Midbrain (tissue), 1 donor: ENCODE measurements around the gene ZNF480.
A peak's percentile ranks its signal among the peaks of the same experiment; 100 is the strongest.
"Not testable (repeated sequence)": the region's sequence is repeated elsewhere in the genome, so short reads cannot be mapped to it uniquely, and the experiment has no call there.

Experiments
- DNase-seq: peaks from one replicate; lab custom pipeline; 2025; lab: John Stamatoyannopoulos, UW

Gene ZNF480

DNA sequence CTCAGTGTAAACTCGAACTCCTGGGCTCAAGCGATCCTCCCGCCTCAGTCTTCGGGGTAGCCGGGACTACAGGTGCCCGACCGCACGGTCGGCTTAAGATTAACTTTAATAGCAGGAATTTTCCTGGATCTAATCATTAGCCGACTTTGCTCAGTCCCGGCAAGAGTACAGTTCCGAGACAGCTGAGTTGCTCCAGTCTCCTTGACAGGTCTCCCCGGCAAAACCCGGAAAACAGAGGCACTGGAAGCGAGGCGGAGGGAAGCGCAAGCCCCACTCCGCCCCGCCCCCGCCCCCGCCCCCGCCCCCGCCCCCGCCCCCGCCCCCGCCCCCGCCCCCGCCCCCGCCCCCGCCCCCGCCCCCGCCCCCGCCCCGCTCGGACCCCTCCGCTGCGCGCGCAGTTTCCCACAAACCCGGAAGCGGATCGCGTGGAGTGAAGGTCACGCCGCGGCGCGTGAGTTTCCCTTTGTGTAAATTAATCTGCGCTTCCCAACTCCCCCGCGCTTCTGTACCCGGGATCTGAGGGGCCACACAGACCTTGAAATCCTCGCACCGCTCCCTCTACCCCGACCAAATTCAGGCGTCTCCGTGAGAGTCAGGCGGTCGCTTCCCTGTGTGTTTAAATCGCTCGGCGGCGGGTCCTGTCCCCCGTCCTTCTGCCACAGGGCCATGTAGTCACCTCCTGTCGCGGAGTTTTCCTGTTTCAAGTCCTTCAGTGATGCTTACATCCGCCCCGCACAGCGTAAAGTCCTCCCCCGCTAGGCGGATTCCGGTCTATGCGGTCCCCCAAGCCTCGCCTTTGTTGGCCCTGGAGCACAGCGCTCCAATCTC, at the start of gene ZNF480:
Gene ZNF480 (plus strand): TSS at position 397 of the 828 bp plus-strand sequence. CDS start 3,244 bp downstream, outside the sequence.
- peak; percentile 85 for DNase-seq

DNA sequence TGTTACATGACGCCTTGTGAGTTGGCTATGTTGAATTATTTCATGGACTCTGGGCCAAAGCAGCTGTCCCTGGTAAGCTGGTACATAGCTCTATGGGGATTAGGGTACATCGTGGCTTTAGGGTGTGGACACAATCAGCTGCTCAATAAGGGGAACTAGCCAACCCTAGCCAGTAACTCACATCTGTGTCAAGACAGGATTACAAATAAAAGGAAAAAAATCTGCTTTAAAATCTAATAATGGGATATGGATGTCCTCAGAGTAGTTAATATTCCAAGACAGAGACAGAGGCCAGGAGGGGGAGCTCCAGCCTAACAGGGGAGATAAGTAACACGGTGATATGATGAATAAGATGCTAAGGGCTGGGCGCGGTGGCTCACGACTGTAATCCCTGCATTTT, 48.7 kb upstream of the ZNF480 start:
- DNase-seq: peak; percentile 21

DNA sequence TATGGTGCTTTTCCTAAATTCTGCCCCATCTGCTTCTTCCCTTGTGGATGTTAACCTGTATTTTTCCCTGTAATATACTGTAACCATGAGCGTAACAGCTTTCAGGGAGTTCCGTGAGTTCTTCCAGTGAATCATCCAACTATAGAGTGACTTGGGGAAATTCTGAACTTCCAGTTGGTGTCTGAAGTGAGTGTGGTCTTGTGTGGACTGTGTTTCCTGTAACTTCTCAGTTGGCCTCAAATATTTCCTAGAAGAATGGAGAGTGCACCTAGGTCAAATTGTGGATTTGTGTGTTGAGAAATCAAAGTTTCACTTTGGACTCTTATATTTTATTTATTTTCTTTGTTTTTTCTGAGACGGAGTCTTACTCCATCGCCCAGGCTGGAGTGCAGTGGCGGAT, 38.5 kb upstream of the ZNF480 start:
- no peak for DNase-seq

DNA sequence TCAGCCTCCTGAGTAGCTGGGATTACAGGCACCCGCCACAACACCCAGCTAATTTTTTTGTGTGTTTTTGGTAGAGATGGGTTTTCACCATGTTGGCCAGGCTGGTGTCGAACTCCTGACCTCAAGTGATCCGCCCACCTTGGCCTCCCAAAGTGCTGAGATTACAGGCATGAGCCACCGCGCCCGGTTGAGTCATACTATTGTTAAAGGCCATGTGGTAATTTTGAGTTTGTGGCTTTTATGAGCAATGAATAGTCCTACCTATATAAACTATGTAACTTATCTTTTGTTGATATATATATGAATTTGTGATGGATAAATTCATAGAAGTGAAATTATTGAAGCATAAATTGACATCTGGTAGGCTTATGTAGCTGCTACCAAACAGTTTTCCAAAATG, 31.4 kb upstream of the ZNF480 start:
- DNase-seq: not testable (repeated sequence)

DNA sequence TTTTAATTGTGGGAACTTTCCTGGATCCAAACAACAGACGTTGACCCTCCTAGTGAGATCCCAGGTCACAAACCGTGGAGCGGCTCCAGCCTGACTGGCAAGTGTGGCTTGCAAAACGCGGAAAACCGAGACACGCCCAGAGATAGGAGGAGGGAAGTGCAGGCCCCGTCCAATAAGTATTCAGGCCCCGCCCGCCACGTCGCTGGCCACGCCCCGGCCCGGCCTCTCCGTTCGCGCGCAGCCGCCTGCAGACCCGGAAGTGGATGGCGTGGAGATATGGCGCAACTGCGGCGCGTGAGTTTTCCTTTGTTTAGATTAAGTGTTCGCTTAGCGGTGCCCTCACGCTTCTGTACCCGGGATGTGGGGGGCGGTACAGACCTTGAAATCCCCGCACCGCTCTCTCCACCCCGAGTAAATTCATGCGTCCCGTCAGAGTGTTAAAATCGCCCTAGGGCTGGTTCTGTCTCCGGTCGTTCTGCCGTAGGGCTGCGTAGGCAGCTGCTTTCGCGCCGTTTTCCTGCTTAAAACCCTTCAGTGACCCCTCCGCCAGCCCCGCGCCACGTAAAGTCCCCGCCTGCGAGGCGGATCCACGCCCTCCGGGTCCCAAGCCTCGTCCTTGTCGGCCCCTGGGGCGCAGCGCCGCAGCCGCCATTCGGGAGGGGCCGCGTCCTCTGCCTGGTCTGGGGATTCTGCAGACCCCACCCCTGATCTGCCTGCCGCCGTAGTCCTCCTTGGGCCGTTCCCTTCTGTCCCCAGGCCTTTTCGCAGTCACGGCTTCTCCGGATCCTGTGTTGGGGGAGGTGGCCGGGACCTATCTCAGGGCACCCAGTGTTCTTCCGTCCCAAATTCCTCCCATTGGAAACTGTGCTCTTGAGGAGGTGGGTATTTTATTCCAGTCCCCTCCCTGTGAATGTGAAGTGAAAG, 27.4 kb upstream of the ZNF480 start, which contains the start of gene ZNF766:
Gene ZNF766 (plus strand): TSS at position 250 of the 924 bp plus-strand sequence. CDS start 27 bp downstream, at position 277.
- peak; percentile 95 for DNase-seq

DNA sequence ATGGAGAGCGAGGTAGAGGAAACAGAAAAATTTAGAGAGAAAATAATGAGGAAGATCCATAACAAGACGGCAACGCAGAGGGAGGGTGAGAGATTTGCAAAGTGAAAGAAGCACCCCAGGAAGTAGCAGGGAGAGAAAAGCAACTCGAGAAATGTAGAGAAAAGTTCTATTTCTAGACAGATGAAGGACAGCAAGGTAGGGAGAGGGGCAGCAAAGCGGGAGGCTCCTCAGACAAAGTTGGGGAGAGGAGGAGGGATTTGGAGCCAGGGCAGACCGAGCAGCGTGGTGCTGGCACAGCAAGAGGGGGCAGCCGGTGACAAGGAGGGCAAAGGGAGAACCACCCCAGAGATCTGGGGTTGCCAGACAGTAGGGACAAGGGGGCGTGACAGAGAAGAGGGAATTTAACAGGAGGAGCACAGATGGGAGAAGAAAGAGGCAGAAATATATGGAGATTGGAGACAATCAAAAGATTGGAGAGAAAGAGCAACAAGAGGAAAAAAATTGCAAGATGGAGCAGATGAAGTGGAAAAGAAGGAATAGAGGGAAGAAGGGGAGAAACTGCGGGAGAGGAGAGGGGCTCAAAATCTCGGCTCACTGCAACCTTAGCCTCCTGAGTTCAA, 26.6 kb upstream of the ZNF480 start:
- no peak for DNase-seq

DNA sequence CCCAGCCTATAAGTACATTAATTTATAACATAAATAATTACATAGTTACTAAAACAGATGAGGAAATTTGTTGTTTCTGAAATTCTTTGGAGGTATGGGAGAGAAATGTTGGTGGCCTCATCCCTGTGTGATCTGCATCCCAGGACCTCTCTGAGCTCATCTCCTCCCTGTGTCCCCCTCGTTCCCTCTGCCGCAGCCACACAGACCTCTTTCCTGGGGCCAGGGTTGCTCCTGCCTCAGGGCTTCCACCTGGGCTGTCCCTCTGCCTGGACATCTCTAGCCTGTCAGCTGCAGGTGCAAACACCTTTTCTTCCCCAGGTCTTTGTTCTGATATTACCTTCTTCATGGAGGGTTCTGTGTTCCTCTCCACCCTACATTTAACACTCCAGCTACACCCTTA, 23.7 kb upstream of the ZNF480 start:
- DNase-seq: no peak

DNA sequence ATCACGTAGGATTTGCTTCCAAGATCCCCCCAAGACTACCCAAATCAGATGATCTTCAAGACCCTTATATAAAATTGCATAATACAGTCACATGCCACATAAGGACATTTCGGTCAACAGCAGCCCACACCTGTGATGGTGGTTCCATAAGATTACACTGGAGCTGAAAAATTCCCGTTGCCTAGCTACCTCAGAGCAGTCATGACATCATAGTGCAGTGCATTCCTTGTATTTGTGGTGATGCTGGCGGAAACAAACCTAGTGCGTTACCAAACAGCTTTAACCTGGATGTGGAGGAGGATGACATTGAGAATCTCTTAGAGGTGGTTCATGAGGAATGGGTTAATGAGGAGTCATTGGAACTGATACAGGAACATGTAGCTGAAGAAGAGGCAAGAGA, 22.8 kb upstream of the ZNF480 start:
- no peak for DNase-seq

DNA sequence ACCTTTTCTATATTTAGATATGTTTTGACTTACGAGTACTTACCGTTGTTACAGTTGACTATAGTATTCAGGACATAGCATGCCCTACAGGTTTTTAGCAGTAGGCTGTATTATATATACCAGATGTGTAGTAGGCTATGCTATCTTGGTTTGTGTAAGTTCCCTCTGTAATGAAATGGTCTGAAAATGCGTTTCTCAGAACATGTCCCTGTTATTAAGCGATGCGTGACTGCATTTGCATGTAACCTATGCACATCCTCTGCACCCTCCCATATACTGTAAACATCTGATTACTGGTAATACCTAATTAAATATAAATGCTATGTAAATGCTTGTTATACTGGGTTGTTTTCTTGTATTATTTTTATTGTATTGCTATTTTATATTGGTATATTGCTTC, 21.0 kb upstream of the ZNF480 start:
- DNase-seq: no peak

DNA sequence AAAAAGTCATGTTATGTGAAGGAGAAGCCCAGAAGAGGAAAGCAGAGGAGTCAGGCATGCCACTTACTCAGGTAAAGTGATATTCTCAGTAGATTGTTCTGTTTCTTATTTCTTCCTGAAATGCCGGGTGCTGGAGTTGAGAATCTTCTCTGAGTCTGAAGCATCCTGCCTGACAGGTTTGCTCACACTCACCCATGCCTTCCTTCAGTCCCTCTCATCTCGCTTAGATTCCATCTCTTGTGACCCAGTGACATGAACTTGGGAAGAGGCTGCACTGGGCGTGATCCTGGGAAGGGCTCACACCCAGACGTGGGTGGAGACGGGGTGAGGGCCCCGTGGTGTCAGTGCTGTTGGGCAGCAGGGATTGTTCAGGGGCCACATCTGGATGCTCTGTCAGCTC, 19.5 kb upstream of the ZNF480 start:
- no peak for DNase-seq

DNA sequence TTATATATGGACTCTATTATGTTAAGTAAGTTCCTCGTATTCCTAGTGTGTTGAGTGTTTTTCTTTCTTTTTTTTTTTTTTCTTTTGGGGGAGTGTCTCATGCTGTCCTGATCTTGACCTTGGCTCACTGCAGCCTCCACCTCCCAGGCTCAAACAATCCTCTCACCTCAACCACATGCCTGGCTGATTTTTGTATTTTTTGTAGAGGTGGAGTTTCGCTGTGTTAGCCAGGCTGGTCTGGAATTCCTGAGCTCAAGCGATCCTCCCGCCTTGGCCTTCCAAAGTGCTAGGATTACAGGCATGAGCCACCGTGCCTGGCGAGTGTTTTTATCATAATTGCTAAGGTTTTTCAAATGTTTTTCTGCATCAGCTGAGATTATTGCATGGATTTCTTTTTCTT, 10.7 kb upstream of the ZNF480 start:
- no peak for DNase-seq

DNA sequence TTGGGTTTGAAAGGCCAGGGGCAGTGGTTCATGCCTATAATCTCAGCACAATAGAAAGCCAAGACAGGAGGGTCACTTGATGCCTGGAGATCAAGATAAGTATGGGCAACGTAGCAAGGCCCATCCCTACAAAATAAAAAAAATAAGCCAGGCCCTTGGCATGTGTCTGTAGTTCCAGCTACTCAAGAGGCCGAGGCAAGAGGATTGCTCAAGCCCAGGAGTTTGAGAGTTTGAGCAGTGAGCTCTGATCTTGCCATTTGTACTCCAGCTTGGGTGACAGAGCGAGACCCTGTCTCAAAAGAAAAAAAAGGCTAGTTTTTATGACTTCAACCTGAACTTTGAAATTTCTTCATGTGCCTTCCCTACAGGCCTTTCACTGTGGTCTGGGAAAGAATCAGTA, 5.2 kb upstream of the ZNF480 start:
- DNase-seq: no peak

DNA sequence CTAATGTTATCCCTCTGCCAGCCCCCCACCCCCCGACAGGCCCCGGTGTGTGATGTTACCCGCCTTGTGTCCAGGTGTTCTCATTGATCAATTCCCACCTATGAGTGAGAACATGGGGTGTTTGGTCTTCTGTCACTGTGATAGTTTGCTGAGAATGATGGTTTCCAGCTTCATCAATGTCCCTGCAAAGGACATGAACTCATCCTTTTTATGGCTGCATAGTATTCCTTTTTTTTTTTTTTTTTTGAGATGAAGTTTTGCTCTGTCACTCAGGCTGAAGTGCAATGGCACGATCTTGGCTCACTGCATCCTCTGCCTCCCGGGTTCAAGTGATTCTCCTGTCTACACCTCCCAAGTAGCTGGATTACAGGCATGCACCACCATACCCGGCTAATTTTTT, 4.0 kb upstream of the ZNF480 start:
- DNase-seq: not testable (repeated sequence)

DNA sequence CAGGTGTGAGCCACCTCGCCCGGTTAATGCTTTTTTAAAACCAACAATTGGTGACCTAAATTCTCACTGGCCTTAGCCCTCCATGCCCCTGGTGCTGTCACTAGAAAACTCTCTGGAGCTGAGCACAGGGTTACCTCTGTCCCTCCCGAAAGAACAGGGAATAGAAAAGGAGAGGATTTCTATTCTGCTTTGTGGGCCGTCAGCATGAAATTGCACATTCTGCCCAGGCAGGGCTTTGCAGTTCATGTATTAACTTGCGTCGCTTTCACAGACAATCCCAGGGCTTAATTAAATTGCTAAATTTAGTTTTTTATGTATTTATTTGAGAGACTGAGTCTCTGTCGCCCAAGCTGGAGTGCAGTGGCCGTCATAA, 583 bp upstream of the ZNF480 start:
- DNase-seq: no peak

DNA sequence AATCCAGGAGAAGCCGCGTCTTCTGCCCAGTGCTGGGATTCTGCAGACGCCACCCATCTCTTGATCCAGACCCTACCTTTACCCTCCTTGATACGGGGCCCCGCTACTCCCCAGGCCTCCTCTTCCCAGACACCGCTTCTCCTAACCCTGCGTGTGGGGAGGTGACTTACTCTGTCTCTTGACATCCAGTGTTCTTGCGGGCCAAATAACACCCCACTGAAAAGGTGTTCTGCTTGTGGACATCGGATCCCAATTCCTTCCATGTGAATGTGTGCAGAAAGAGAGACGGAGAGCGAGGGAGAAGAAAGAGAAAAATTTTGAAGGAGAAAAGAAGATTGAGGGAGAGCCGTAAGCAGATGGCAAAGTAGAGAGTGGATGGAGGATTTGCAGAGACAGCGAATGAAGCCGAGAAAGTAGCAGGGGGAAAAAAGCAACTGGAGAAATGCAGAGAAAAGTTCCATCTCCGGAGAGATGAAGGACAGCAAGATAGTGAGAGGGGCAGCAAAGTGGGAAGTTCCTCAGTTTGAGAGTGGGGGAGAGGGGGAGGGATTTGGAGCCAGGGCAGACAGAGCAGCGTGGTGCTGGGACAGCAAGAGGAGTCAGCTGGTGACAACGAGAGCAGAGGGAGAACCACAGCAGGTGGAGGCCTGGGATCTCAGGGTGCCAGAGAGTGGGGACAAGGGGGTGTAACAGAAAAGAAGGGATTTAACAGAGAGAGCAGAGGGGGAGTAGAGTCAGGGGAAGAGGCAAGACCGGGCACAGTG, 814 bp downstream of the ZNF480 start:
- peak; percentile 56 for DNase-seq

DNA sequence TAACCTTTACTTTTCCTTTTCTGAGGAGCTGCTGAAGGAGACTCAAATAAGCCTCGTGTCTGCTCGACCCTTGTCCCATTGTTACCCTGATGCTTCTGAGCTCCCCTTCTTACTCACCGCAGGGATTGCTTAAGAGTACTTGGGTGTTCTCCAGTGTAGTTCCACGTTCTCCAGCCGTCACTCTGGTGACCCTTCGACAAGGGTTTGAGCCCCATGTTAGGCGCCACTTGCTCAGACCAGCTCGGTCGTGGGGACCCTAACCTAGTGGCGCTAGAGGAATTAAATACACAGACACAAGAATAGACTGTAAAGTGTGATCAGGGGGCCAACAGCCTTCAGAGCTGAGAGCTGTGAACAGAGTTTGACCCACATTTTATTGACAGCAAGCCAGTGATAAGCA, 10.3 kb downstream of the ZNF480 start:
- no peak for DNase-seq

DNA sequence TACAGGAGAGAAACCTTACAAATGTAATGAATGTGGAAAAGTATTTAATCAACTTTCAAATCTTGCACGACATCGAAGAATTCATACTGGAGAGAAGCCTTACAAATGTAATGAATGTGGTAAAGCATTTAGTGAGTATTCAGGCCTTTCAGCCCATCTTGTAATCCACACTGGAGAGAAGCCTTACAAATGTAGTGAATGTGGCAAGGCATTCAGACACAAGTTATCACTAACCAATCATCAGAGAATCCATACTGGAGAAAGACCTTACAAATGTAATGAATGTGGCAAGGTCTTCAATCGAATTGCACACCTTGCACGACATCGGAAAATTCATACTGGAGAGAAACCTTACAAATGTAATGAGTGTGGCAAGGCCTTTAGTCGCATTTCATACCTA, 25.5 kb downstream of the ZNF480 start:
- no peak for DNase-seq

DNA sequence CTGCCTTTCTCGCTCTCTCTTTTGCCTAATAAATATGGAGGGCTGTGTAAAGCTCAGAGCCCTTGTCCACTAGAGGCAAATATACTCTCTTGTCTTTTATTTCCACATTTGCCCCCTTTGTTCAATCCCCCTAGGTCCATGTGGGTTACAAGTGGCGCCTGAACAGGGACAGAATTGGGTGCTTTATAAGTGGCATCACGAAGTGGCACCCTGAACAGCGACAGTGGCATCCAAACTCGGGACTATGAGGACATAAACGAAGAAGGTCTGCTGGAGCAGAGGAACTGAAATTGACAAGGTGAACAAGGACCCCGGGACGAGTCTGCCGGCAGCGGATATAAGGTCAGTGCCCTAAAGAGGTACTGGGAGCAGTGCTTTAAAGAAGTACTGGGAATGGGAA, 34.8 kb downstream of the ZNF480 start:
- DNase-seq: no peak

DNA sequence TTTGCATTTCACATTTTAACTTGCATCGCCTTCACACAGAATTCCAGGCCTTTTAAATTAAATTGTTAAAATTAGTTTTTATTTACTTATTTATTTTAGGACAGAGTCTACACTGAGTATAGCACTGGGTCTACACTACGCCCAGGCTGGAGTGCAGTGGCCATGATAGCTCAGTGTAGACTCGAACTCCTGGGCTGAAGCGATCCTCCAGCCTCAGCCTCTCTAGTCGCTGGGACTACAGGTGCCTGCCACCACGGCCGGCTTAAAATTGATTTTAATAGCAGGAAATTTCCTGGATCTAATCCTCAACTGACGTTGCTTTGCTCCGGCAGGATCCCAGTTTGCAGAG, 38.8 kb downstream of the ZNF480 start:
- no peak for DNase-seq

DNA sequence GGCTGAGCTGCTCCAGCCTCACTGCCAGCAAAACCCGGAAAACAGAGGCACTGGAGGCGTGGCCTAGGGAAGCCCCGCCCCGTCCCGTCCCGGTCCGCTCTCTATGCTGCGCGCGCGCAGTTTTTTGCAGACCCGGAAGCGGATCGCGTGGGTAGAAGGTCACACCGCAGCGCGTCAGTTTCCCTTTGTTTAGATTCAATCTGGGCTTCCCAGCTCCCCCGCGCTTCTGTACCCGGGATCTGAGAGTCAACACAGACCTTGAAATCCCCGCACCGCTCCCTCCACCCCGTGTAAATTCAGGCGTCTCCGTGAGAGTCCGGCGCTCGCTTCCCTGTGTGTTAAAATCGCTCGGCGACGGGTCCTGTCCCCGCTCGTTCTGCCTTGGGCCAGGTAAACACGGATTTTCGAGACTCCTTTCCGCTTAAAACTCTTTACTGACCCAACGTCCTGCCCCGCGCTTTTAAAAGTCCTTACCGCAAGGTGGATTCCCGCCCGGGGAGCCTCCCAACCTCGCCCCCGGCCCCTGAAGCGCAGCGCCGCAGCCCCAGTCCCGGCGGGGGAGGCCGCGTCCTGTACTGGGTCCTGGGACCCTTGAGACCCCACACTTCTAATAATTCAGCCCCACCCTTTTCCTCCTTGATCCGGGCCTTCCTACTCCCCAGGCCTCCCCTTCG, 39.3 kb downstream of the ZNF480 start, which contains the start of gene ZNF610:
Gene ZNF610 (plus strand): TSS at position 127 of the 674 bp plus-strand sequence. CDS start 12,930 bp downstream, outside the sequence.
- peak; percentile 90 for DNase-seq

DNA sequence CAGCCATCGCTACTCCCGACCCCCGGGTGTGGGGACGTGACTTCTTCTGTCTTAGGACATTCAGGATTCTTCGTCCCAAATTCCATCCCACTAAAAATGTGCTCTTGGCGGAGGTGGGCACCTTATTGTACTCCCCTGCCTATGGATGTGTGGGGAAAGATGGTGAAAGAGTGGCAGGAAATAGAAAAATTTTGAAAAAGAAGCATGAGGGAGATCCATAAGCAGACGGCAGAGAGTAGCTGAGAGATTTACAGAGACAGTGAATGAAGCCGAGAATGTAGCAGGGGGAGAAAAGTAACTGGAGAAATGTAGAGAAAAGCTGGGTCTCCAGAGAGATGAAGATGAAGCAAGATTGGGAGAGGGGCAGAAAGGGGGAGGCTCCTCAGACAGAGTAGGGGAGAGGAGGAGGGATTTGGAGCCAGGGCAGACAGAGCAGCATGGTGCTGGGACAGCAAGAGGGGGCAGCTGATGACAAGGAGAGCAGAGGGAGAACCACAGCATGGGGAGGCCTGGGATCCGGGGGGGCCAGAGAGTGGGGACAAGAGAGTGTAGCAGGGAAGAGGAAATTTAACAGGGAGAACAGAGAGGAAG, 39.9 kb downstream of the ZNF480 start:
- DNase-seq: no peak
